Activated T-cell treated with anti-CD3 and anti-CD28 coated beads, Interleukin-2, amount 50 U/mL, for 72 hours (primary cell): ENCODE data around the gene GDF10. TPM values are rescaled to one million over a fixed set of nuclear protein-coding genes. Genes with fewer than 3 reads are reported as not detected.

ENCODE experiments used
- ATAC-seq, 2 donors: fragments of 150-1000 bp; cut with Tn5 transposase; replicated peaks in 1 of 2; 2 replicates each; pipeline ENCODE4 v1.10.0; 2021; ENCODE audit warnings: moderate library complexity in 2 of 2, mild to moderate bottlenecking in 1 of 2
- DNase-seq, 2 donors: peaks; one replicate each; pipeline ENCODE4 v3.0.0; 2021 to 2022; ENCODE audit warnings: mixed read lengths in 1 of 2
- H3K27ac Mint-ChIP-seq: one replicate; pipeline ENCODE4 v1.8.0; 2022; ENCODE audit warnings: mild to moderate bottlenecking, moderate library complexity, mixed read lengths
- H3K27me3 Mint-ChIP-seq: one replicate; pipeline ENCODE4 v1.8.0; 2022; ENCODE audit warnings: low read depth, mixed read lengths
- H3K36me3 Mint-ChIP-seq, 2 donors: one replicate each; pipeline ENCODE4 v1.8.0; 2022; ENCODE audit warnings: mixed read lengths in 2 of 2, mild to moderate bottlenecking in 1 of 2; ENCODE audit not compliant: insufficient read depth in 2 of 2
- H3K4me1 Mint-ChIP-seq: one replicate; pipeline ENCODE4 v1.8.0; 2022; ENCODE audit warnings: low read depth, mixed read lengths
- H3K4me3 Mint-ChIP-seq, 2 donors: one replicate each; pipeline ENCODE4 v1.8.0; 2022; ENCODE audit warnings: mild to moderate bottlenecking in 2 of 2, mixed read lengths in 2 of 2, moderate library complexity in 2 of 2
- H3K9me3 Mint-ChIP-seq, 2 donors: one replicate each; pipeline ENCODE4 v1.8.0; 2022; ENCODE audit warnings: mixed read lengths in 2 of 2
- total RNA-seq, 2 donors: library from RNA; stranded (reverse); gene quantifications; one replicate each; pipeline ENCODE4 v1.2.3, GENCODE V29; 2022

GDF10 gene
- total RNA-seq, 2 donors from 2014 or later = 0.19 TPM

DNA sequence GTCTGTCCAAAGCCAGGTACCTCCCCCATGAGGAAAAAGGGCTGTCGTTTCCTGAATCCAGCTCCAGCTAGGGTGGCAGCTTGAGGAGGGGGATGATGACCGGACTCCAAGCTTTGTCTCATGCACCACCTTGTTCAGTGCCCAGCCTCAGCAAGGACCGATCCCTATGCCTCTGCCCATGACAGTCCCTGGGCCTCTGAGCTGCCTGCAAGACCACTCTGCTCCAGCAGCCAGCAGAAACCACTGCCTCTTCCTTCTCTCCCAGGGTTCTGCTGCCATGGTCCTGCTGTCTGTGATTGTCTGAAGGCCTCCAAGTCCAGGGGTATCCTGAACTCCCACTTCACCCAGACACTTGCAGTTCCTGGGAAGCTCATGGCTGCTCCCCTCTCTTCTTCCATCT is 21.3 kb upstream of the GDF10 start:
- no peaks in the 10 kb centered on the region for H3K36me3 Mint-ChIP-seq
- H3K4me3 Mint-ChIP-seq = no peak overlapping the region
- H3K27me3 Mint-ChIP-seq = no peaks in the 10 kb centered on the region
- ATAC-seq (no peak), DNase-seq (no peak)
- H3K27ac Mint-ChIP-seq = no peak overlapping the region
- H3K4me1 Mint-ChIP-seq = peaks cover 26% of the 10 kb centered on the region
- peaks cover 0 to under 1% of the 10 kb centered on the region in 2 donors for H3K9me3 Mint-ChIP-seq

DNA sequence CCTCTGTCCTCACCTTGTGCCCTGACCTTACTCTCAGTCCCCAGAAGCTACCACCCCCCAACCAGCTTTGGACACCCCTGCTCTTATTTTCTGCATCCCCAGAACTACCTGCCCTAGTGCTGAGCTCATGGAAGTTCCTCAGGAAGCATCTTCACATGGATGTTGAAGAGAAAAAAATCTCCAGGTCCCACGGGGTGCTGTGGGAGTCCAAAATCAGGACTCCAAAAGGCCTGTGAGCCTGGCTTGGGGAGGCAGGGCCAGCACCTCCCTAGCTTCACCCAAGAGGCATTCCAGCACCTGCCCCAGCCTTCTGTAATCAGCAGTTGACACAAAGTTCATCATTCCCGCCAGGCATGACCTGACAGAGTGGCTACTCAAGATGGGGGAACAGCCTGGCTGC is 20.7 kb upstream of the GDF10 start:
- no peak for ATAC-seq
- no peak overlapping the region for H3K27ac Mint-ChIP-seq
- no peak for DNase-seq
- H3K9me3 Mint-ChIP-seq = no peaks in the 10 kb centered on the region
- H3K27me3 Mint-ChIP-seq = no peaks in the 10 kb centered on the region
- no peak overlapping the region for H3K4me3 Mint-ChIP-seq
- H3K4me1 Mint-ChIP-seq = peaks cover 26% of the 10 kb centered on the region
- H3K36me3 Mint-ChIP-seq = no peaks in the 10 kb centered on the region

DNA sequence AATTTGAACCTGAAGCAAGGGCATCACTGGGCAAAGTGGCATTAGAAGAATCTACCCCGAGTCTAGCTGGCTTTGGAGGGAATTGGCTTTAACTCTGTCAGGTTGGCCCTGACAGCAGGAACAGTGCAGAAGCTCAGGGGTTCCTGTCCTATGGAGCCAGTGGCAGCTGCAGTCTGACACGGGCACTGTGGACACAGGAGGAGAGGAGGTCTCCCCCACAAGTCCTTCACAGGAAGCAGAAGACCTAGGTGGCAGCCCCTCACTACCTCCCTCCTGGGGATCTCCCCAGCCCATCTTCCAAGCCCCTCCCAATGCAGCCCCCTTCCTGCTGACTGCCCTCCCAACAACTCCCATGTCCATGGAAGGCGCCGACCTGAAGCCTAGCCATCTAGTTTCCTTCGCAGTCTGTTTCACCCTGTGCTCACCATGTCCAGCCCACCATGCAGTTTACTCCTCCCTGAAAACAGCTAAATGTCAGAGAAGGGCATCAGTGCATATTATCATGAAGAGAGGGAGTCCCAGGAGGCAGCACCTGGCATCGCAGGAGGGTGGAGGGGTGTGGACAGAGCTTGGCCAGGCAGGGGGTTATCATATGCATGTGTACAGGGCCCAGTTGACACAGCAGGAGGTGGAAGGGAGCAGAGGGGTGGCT is 17.9 kb upstream of the GDF10 start:
- Mint-ChIP-seq H3K9me3 (no peaks in the 10 kb centered on the region), H3K27ac (no peak overlapping the region), H3K27me3 (no peaks in the 10 kb centered on the region), H3K4me1 (peaks cover 37% of the 10 kb centered on the region), H3K36me3 (no peaks in the 10 kb centered on the region), H3K4me3 (no peak overlapping the region)
- no peak for DNase-seq
- no peak for ATAC-seq

DNA sequence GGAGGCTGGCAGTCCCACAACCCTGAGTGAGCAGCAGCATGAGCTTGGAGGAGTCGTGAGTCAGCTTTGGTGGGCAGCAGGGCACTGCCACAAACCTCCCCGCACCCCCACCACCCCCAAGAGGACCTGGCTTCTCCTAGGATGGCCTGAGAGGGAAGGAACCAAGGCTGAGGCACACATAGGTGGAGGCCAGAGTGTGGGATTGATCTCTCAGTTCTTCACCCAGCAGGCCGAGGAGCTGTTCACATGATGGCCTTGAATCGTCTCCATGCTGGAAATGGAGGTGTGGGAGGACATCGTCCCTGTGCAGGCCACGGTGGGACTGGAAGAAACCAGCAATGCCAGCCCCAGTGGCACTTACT is 17.4 kb upstream of the GDF10 start:
- DNase-seq (no peak), ATAC-seq (no peak)
- peaks cover 33% of the 10 kb centered on the region for H3K4me1 Mint-ChIP-seq
- H3K36me3 Mint-ChIP-seq = no peaks in the 10 kb centered on the region
- no peaks in the 10 kb centered on the region for H3K27me3 Mint-ChIP-seq
- H3K27ac Mint-ChIP-seq = no peak overlapping the region
- no peak overlapping the region for H3K4me3 Mint-ChIP-seq
- H3K9me3 Mint-ChIP-seq = no peaks in the 10 kb centered on the region

DNA sequence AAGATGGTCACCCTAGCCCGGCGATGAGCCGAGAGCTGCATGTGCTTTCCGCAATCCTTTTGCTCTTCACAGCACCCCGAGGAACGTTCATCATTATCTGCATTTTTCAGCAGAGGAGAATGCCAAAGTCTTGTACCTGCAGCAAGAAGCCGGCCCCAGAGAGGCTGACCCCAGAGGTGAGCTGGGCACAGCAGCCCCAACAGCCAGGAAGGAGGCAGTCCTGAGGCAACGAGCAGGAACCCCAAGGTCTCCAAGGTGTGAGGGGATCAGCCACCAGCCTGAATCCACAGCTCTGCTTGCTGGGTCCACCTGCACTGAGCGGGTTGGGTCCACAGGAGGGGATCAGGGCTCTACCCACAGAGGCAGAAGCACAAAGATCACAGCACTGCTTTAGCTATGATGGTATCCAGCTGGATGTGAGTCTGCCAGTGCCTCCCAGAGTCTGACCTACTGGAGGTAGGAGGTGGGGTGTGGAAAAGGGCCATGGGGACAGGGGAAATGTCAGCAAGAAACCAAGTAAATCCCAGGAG is 16.8 kb upstream of the GDF10 start:
- H3K27ac Mint-ChIP-seq = no peak overlapping the region
- H3K4me3 Mint-ChIP-seq = no peak overlapping the region
- H3K36me3 Mint-ChIP-seq = no peaks in the 10 kb centered on the region
- H3K4me1 Mint-ChIP-seq = peaks cover 28% of the 10 kb centered on the region
- H3K9me3 Mint-ChIP-seq = no peaks in the 10 kb centered on the region
- H3K27me3 Mint-ChIP-seq = no peaks in the 10 kb centered on the region
- ATAC-seq (no peak), DNase-seq (no peak)

DNA sequence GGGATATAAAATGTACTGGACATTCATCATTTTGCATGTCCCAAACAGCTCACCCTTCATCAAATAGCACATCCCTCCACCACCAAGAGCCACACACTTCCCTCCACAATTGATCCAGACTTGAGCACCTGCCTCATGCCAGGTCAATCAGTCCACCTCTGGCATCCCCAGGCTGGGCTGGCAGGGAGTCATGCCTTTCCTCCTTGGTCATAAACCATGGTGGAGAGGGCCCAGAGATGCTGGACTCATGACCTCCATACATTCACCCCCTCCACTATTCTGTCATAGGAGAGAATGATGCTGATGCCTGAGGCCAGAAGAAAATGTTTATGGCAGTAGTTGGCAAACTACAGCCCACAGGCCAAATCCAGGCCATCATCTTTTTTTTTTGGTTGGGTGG is 16.1 kb upstream of the GDF10 start:
- Mint-ChIP-seq H3K4me1 (peaks cover 24% of the 10 kb centered on the region), H3K27me3 (no peaks in the 10 kb centered on the region), H3K9me3 (no peaks in the 10 kb centered on the region), H3K27ac (no peak overlapping the region), H3K4me3 (no peak overlapping the region), H3K36me3 (no peaks in the 10 kb centered on the region)
- ATAC-seq (no peak), DNase-seq (no peak)

DNA sequence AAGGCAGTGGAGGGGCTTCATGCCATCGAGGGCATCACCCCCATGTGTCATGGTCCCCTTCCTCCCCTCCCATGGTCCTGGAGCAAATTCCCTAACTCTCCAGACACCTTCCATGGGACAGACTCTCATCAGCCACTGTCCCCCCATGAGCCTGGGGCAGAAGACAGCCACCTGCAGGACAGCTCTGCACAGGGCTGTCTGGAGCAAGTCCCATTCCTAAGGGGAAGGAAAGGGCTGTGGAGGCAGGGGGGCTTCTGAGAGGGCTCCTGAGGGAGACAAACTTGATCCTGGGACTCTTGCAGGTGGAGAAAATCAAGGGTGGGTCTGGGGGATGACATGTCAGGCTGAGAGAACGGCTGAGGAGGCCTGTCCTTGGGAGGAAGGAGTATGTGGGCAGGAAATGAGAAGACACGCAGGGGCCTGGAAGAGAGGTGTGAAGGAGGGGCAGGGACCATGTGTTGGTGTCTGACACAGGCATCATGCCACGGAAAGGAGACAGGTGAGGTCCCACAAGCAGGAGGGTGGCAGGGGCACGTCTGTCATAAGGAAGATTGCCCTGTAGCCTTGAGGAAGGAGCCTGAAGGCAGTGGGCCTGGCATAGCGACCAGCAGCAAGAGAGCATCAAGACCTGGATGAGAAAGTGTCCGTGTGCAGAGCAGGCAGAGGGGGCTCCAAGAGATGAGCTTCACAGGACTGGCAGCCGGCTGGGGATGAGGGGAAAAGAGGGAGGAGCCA is 14.4 kb upstream of the GDF10 start:
- Mint-ChIP-seq H3K4me3 (peak overlapping the region in 1 of 2 donors; percentile 31), H3K27me3 (no peaks in the 10 kb centered on the region), H3K4me1 (peaks cover 22% of the 10 kb centered on the region), H3K36me3 (no peaks in the 10 kb centered on the region), H3K9me3 (no peaks in the 10 kb centered on the region), H3K27ac (no peak overlapping the region)
- DNase-seq = no peak
- ATAC-seq = no peak

DNA sequence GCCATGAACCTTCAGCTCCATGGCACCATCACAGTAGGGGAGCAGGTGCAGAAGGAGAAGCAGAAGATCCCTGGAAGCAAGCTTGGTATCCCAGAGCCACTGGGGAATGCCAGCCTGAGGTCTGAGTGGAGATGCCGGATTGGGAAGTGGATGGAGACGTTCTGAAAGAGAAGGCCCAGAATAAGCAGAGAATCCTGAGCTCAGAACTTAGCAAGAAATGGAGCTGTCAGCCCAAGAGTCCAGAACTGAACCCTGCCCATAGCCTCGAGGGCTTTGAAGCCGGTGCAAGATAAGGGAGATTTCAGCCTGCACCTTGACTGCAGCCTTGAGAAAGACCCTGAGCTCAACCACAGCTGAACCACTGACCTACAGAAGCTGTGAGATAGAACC is 13.9 kb upstream of the GDF10 start:
- no peak for DNase-seq
- no peak overlapping the region for H3K27ac Mint-ChIP-seq
- no peaks in the 10 kb centered on the region for H3K9me3 Mint-ChIP-seq
- no peak for ATAC-seq
- peaks cover 22% of the 10 kb centered on the region for H3K4me1 Mint-ChIP-seq
- no peaks in the 10 kb centered on the region for H3K36me3 Mint-ChIP-seq
- no peak overlapping the region for H3K4me3 Mint-ChIP-seq
- H3K27me3 Mint-ChIP-seq = no peaks in the 10 kb centered on the region

DNA sequence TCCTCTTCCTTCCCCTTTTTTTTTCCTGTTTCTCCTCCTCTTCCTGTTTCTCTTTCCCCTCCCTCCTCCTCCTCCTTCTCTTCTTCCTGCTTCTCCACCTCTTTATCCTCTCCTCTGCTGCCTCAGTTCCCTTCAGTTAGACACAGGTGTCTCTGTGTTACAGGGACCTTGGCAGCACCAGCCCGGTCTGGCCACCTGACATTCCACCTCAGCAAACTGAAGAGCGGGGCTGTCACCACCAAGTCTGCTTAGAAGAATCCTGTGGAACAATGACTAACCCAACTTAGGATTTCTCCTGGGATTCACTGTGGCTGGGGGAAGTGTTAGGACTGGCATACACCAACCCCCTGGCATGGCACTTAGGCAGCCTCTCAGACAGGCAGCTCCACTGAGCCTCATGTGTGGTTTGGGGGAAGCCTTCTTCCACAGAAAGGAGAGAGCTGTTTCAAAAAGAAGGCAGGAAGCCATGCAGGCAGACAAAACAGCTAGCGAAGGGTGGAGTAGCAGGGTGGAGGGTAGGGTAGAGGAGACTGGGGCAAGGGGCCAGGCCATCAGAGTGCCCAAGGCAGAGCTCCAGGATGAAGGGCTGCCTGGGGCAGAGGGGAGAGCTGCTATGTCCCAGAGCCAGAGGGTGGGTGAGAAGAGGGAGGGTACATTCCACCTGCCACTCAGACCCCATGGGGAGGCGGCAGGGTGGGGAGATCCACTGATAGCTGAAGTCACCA is 13.2 kb upstream of the GDF10 start:
- DNase-seq = no peak
- peaks cover 22% of the 10 kb centered on the region for H3K4me1 Mint-ChIP-seq

DNA sequence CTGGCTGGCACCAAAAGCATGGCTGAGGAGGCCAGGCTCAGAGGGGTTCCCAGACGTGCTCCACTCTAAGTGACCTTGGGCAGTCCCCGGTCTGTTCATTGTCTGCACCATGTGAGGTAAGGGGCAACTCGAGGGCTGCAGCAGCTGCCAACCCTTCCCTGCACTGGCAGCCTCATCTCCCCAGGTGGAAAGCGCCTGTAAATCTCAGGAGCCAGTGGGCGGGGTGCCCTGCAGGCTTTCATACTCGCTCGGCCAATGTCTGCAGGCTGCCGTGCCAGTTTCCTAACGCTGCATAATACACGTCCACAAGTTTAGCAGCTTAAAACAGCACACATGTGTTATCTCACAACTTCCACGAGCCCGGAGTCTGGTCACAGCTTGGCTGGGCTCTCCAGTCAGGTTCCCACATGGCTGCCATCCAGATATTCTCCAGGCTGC is 12.6 kb upstream of the GDF10 start:
- Mint-ChIP-seq H3K27ac (no peak overlapping the region), H3K9me3 (peaks cover 0 to 2% of the 10 kb centered on the region in 2 donors), H3K36me3 (no peaks in the 10 kb centered on the region), H3K4me3 (no peak overlapping the region), H3K4me1 (peaks cover 22% of the 10 kb centered on the region), H3K27me3 (no peaks in the 10 kb centered on the region)
- no peak for ATAC-seq
- DNase-seq = no peak

More for the DNA sequence above, 13.2 kb upstream of the GDF10 start:
- peak in 1 of 2 donors; percentile 19 for ATAC-seq
- Mint-ChIP-seq H3K27ac (no peak overlapping the region), H3K27me3 (no peaks in the 10 kb centered on the region), H3K4me3 (no peak overlapping the region), H3K9me3 (no peaks in the 10 kb centered on the region), H3K36me3 (no peaks in the 10 kb centered on the region)

DNA sequence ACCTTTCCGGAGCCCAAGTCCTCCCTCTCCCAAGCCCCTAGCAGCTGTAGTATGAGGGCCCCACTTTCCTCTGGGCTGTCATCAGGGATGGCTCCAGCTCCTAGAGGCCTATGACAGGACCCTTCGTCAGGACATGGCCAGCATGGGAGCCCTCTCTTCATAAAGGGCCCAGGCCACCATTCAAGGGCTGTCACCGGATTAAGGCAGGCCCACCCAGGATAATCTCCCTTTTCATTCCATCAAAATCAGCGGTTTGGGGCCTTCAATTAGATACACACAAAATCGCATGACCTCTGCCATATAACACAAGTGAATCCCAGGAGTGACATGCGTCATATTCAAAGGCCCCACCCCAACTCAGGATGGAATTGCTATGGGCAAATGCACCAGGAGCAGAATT is 12.2 kb upstream of the GDF10 start:
- no peaks in the 10 kb centered on the region for H3K27me3 Mint-ChIP-seq
- no peaks in the 10 kb centered on the region for H3K36me3 Mint-ChIP-seq
- H3K4me1 Mint-ChIP-seq = peaks cover 22% of the 10 kb centered on the region
- peaks cover 0 to 2% of the 10 kb centered on the region in 2 donors for H3K9me3 Mint-ChIP-seq
- no peak overlapping the region for H3K4me3 Mint-ChIP-seq
- no peak for ATAC-seq
- H3K27ac Mint-ChIP-seq = no peak overlapping the region
- no peak for DNase-seq

DNA sequence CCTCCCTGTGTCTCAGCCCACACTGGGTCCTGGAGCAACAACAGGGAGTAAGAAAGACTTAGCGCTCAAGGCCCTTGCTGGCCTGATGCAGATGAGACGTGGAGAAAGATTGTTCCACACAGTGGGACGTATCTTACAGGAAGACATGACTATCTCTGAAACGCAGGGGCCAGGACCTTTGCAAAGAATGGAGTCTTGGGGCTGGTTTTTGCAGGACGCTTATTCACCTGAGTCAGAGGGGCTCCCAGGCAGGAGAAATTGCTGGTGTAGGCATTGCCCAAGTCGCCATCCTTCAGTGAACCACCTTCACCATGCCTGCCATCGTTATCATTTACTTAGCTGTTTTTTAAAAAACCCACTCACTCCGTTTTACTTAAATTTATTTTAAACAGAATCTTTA is 11.8 kb upstream of the GDF10 start:
- peaks cover 0 to 2% of the 10 kb centered on the region in 2 donors for H3K9me3 Mint-ChIP-seq
- DNase-seq = no peak
- peaks cover 22% of the 10 kb centered on the region for H3K4me1 Mint-ChIP-seq
- H3K4me3 Mint-ChIP-seq = no peak overlapping the region
- no peaks in the 10 kb centered on the region for H3K36me3 Mint-ChIP-seq
- H3K27ac Mint-ChIP-seq = no peak overlapping the region
- no peak for ATAC-seq
- no peaks in the 10 kb centered on the region for H3K27me3 Mint-ChIP-seq

DNA sequence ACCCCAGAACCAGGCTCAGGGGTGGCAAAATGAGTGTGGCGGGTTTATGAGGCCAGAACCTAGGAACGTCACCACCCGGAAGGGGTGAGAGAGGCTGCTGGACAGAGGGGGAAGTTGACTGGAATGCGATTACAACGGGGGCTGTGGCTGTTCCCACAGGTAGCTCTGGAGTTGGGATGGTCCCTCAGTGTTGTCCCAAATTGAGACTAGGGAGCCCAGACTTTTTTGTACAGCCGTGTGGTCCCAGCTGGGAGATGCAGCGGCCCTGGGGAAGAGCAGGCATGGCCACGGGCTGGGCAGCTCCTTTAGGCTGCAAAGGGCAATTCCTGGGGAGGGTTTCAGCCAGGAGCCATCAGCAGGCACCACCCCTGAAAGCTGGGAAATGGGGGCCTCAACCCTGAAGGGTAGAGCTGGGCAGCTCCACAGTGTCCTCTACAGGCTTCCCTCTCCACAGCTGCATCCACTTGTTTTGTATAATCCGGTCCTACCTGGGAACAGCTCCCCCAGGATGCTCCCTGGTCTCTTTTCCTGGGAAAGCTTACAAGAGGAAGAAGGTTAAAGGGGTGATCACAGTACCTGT is 11.0 kb upstream of the GDF10 start:
- H3K27me3 Mint-ChIP-seq = no peaks in the 10 kb centered on the region
- no peak overlapping the region for H3K4me3 Mint-ChIP-seq
- no peaks in the 10 kb centered on the region for H3K36me3 Mint-ChIP-seq
- DNase-seq (no peak), ATAC-seq (no peak)
- peaks cover 0 to 2% of the 10 kb centered on the region in 2 donors for H3K9me3 Mint-ChIP-seq
- H3K4me1 Mint-ChIP-seq = peaks cover 22% of the 10 kb centered on the region
- H3K27ac Mint-ChIP-seq = no peak overlapping the region
